Measurements from ENCODE around the gene HAPSTR1.

The HAPSTR1 gene

GRCh38 chr16:9089660-9090059 lies 1.8 kb upstream of the HAPSTR1 start:
- Histone ChIP-seq H3K4me3 (peak overlapping the region in 9 of 10 experiments; percentile 53 to 73 (median 64); a peak in 9 of 20 replicates), H3K27me3 (no peaks in the 10 kb centered on the region), H3K4me2 (peak overlapping the region; percentile 86 to 99 (median 96)), H3K27ac (peak overlapping the region in 9 of 11 experiments; percentile 88 to 97 (median 94); a peak in 14 of 22 replicates), H3K9ac (peak overlapping the region; percentile 82 to 93 (median 86); a peak in 19 of 22 replicates), H3K4me1 (peaks cover 10 to 39% (median 29%) of the 10 kb centered on the region in 10 experiments), H3K9me3 (replicated peaks in 1 of 11) (peaks cover 0 to 9% (median 6%) of the 10 kb centered on the region in 11 experiments; a peak in 14 of 22 replicates), H3K36me3 (peaks cover 4 to 19% (median 16%) of the 10 kb centered on the region in 11 experiments; a peak in 19 of 22 replicates), H4K20me1 (peaks cover 19 to 31% (median 23%) of the 10 kb centered on the region in 11 experiments)
- TF ChIP-seq Cebpa-rat (IDR thresholded peaks at IDR 0.05), result no peak

- H3K27ac ChIP-seq, result peak overlapping the region; percentile 87 to 97 (median 94)
- peaks cover 26 to 38% (median 30%) of the 10 kb centered on the region in 11 experiments for H4K20me1 ChIP-seq
- no peaks in the 10 kb centered on the region for H3K27me3 ChIP-seq
- H3K9me3 ChIP-seq (replicated peaks in 1 of 11), result peaks cover 0 to 3% (median 0%) of the 10 kb centered on the region in 11 experiments; a peak in 2 of 22 replicates
- H3K9ac ChIP-seq, result peak overlapping the region; percentile 82 to 93 (median 86)
- H3K4me1 ChIP-seq, result peaks cover 17 to 46% (median 36%) of the 10 kb centered on the region in 10 experiments
- H3K4me2 ChIP-seq, result peak overlapping the region; percentile 86 to 99 (median 96)
- H3K36me3 ChIP-seq, result peaks cover 10 to 26% (median 22%) of the 10 kb centered on the region in 11 experiments; a peak in 19 of 22 replicates
- no peak for TF ChIP-seq Cebpa-rat (IDR thresholded peaks at IDR 0.05)
- peak overlapping the region; percentile 53 to 73 (median 64) for H3K4me3 ChIP-seq
Measured at GRCh38 chr16:9090101-9090959, 1.1 kb upstream of the HAPSTR1 start.

GRCh38 chr16:9091867-9092281 lies 430 bp downstream of the HAPSTR1 start:
- H3K9me3 ChIP-seq (replicated peaks in 1 of 11), result no peaks in the 10 kb centered on the region
- no peak for TF ChIP-seq Cebpa-rat (IDR thresholded peaks at IDR 0.05)
- H3K4me1 ChIP-seq, result peaks cover 32 to 61% (median 51%) of the 10 kb centered on the region in 10 experiments
- H3K27me3 ChIP-seq, result no peaks in the 10 kb centered on the region
- H3K36me3 ChIP-seq, result peaks cover 25 to 42% (median 35%) of the 10 kb centered on the region in 11 experiments
- peak overlapping the region; percentile 96 to 100 (median 98) for H3K27ac ChIP-seq
- peak overlapping the region; percentile 89 to 100 (median 96) for H3K4me3 ChIP-seq
- H3K4me2 ChIP-seq, result peak overlapping the region in 10 of 11 experiments; percentile 5 to 95 (median 86); a peak in 18 of 22 replicates
- peaks cover 42 to 54% (median 45%) of the 10 kb centered on the region in 11 experiments for H4K20me1 ChIP-seq
- peak overlapping the region; percentile 93 to 100 (median 99) for H3K9ac ChIP-seq

DNA sequence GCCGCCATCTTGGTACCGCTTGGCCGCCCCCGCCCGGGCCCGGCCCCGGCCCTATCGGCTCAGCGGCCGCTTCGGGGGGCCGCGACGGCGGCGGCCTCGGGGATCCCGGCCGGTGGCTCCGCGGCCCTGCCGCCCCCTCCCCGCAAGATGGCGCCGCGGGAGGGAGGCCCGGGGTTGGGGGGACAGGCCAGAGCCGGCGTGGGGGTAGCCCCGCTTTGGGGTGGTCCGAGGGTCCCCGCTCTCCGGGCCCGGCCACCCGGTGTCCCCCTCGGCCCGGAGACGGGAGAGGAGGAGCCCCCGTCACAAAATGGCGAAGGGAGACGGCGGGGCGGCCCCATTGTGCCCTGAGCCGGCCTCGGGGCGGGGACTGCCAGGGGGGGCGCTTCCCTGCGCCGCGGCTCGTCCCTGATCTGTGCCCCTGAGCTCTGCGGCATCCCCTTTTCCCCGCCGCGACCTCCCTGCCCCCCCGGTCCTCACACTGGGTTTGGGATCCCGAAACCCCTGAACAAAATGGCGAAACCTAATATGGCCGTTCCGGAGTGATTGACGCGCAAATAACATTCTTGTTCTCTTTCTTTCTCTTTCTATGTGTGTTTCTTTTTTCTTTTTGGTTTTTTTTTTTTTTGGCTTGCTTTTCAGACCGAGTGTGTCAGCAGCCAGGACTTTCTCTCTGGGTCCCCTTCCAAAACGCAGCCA lies 986 bp downstream of the HAPSTR1 start:
- peak overlapping the region; percentile 81 to 97 (median 91) for H3K4me2 ChIP-seq
- no peaks in the 10 kb centered on the region for H3K9me3 ChIP-seq (replicated peaks in 1 of 11)
- peaks cover 38 to 67% (median 57%) of the 10 kb centered on the region in 10 experiments for H3K4me1 ChIP-seq
- TF ChIP-seq Cebpa-rat (IDR thresholded peaks at IDR 0.05), result no peak
- H3K4me3 ChIP-seq, result peak overlapping the region; percentile 89 to 100 (median 96)
- H3K9ac ChIP-seq, result peak overlapping the region; percentile 93 to 100 (median 99)
- H3K27me3 ChIP-seq, result no peaks in the 10 kb centered on the region
- H4K20me1 ChIP-seq, result peaks cover 47 to 59% (median 51%) of the 10 kb centered on the region in 11 experiments
- peak overlapping the region; percentile 96 to 100 (median 98) for H3K27ac ChIP-seq
- H3K36me3 ChIP-seq, result peaks cover 31 to 47% (median 41%) of the 10 kb centered on the region in 11 experiments

- no peaks in the 10 kb centered on the region for H3K27me3 ChIP-seq
- H3K36me3 ChIP-seq, result peaks cover 36 to 52% (median 46%) of the 10 kb centered on the region in 11 experiments
- peak overlapping the region; percentile 89 to 100 (median 96) for H3K4me3 ChIP-seq
- peak overlapping the region; percentile 81 to 97 (median 91) for H3K4me2 ChIP-seq
- H4K20me1 ChIP-seq, result peaks cover 52 to 64% (median 56%) of the 10 kb centered on the region in 11 experiments
- H3K9me3 ChIP-seq (replicated peaks in 1 of 11), result no peaks in the 10 kb centered on the region
- TF ChIP-seq Cebpa-rat (IDR thresholded peaks at IDR 0.05), result no peak
- H3K27ac ChIP-seq, result peak overlapping the region; percentile 96 to 100 (median 98)
- peaks cover 43 to 71% (median 62%) of the 10 kb centered on the region in 10 experiments for H3K4me1 ChIP-seq
- H3K9ac ChIP-seq, result peak overlapping the region; percentile 93 to 100 (median 99)
Measured at GRCh38 chr16:9092978-9093344, 1.5 kb downstream of the HAPSTR1 start.

DNA sequence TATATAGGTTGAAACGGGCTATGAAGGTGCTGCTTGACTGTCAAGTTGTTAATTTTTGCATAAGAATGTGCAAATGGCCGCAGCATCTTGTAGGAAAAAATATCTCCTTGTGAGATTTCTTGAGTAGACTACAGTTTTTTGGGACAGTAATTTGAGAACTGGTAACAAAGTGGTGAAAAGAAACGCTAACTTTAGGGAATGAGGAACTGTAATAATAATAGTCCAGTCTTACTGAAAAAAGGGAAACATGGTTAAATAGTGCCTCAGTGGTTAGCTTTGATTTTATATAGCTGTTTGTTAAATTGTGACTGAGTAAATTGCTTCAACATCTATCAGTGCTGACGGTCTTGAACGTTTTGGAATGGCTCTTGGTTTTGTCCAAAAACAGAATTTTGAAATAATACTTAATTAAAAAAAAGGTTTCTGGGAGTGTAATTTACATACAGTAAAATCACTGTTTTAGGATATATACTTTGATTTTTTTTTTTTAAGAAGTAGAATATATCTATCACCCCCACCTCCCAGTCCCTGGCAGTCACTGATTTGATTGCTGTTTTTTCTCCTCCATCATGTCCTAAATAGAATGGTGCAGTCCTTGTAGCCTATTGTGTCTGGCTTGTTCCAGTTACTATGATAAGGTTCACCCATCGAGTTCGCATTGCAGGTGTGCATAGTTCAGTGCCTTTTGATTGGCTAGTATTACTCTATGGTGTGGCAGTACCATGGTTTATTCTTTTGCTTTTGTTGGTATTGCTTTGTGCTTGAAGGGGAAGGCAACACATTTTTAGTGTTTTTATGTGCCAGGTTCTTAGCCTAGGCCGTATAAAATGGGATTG lies 2.8 kb downstream of the HAPSTR1 start:
- Histone ChIP-seq H3K4me1 (peaks cover 56 to 71% (median 67%) of the 10 kb centered on the region in 10 experiments), H3K27ac (peak overlapping the region in 9 of 11 experiments; percentile 96 to 100 (median 98); a peak in 9 of 22 replicates), H3K4me3 (peak overlapping the region; percentile 89 to 100 (median 96)), H3K4me2 (peak overlapping the region; percentile 81 to 97 (median 91)), H4K20me1 (peaks cover 65 to 77% (median 69%) of the 10 kb centered on the region in 11 experiments), H3K27me3 (no peaks in the 10 kb centered on the region), H3K9ac (peak overlapping the region; percentile 93 to 100 (median 99)), H3K36me3 (peaks cover 48 to 65% (median 58%) of the 10 kb centered on the region in 11 experiments), H3K9me3 (replicated peaks in 1 of 11) (no peaks in the 10 kb centered on the region)
- TF ChIP-seq Cebpa-rat (IDR thresholded peaks at IDR 0.05), result no peak

GRCh38 chr16:9095171-9095570 lies 3.7 kb downstream of the HAPSTR1 start:
- H4K20me1 ChIP-seq, result peaks cover 75 to 86% (median 78%) of the 10 kb centered on the region in 11 experiments
- H3K9me3 ChIP-seq (replicated peaks in 1 of 11), result no peaks in the 10 kb centered on the region
- peak overlapping the region; percentile 89 to 100 (median 96); a peak in 19 of 20 replicates for H3K4me3 ChIP-seq
- 0 out of 22 replicates have a peak overlapping the region, but pooled peaks of 1 of the 11 experiments have one; percentile 17 for H3K27ac ChIP-seq
- TF ChIP-seq Cebpa-rat (IDR thresholded peaks at IDR 0.05), result no peak
- peak overlapping the region in 8 of 11 experiments; percentile 99 to 100 (median 99); a peak in 13 of 22 replicates for H3K9ac ChIP-seq
- H3K4me2 ChIP-seq, result peak overlapping the region; percentile 81 to 97 (median 91)
- peaks cover 57 to 75% (median 68%) of the 10 kb centered on the region in 11 experiments for H3K36me3 ChIP-seq
- peaks cover 59 to 75% (median 70%) of the 10 kb centered on the region in 10 experiments for H3K4me1 ChIP-seq
- H3K27me3 ChIP-seq, result no peaks in the 10 kb centered on the region

Data from BLaER1 treated with 17β-estradiol and CSF1 and Interleukin-3, amounts not matched to agents 10 nM and 100 nM (cell line).